GM18868 (cell line): ENCODE data around the gene ADM5.

ENCODE experiments used
- ATAC-seq: cut with Tn5 transposase; IDR thresholded peaks from one replicate; pipeline ENCODE4 v1.9.1; 2021; ENCODE audit warnings: mild to moderate bottlenecking, moderate library complexity; ENCODE audit not compliant: unreplicated experiment

The ADM5 gene

GRCh38 chr19:49658139-49658517, 31.3 kb upstream of the ADM5 start:
- no peak for ATAC-seq

- ATAC-seq, result no peak
Measured at GRCh38 chr19:49658566-49659442, 30.6 kb upstream of the ADM5 start.

GRCh38 chr19:49660338-49660961, 28.9 kb upstream of the ADM5 start:
- no peak for ATAC-seq

- ATAC-seq, result no peak
Measured at GRCh38 chr19:49662011-49662410, 27.4 kb upstream of the ADM5 start.

- no peak for ATAC-seq
Measured at GRCh38 chr19:49663224-49663623, 26.2 kb upstream of the ADM5 start.

GRCh38 chr19:49664171-49665035, 25.0 kb upstream of the ADM5 start:
- ATAC-seq, result no peak

- ATAC-seq, result no peak
Measured at GRCh38 chr19:49665036-49665350, 24.4 kb upstream of the ADM5 start.

- peak; percentile 79 for ATAC-seq
Measured at GRCh38 chr19:49665351-49666119, 23.9 kb upstream of the ADM5 start, which contains the start of the genes BCL2L12 and IRF3. BCL2L12 (plus strand) TSS chr19:49665933; CDS start chr19:49666693, 760 bp downstream. IRF3 (minus strand) TSS chr19:49665857; CDS start chr19:49664838, 1,019 bp downstream.

- no peak for ATAC-seq
Measured at GRCh38 chr19:49666120-49666444, 23.3 kb upstream of the ADM5 start.

GRCh38 chr19:49667473-49667872, 21.9 kb upstream of the ADM5 start:
- no peak for ATAC-seq

GRCh38 chr19:49669516-49669915, 19.9 kb upstream of the ADM5 start:
- ATAC-seq, result no peak

- ATAC-seq, result no peak
Measured at GRCh38 chr19:49672131-49672919, 17.1 kb upstream of the ADM5 start.

- no peak for ATAC-seq
Measured at GRCh38 chr19:49676136-49676783, 13.1 kb upstream of the ADM5 start.

- ATAC-seq, result peak; percentile 61
Measured at GRCh38 chr19:49676784-49677230, 12.6 kb upstream of the ADM5 start.

- ATAC-seq, result no peak
Measured at GRCh38 chr19:49677231-49677900, 12.0 kb upstream of the ADM5 start, which contains the start of gene PRMT1. PRMT1 (plus strand) TSS chr19:49677271; CDS start chr19:49677281, 10 bp downstream.

GRCh38 chr19:49677901-49678674, 11.3 kb upstream of the ADM5 start:
- ATAC-seq, result no peak

- no peak for ATAC-seq
Measured at GRCh38 chr19:49678985-49679770, 10.2 kb upstream of the ADM5 start.
